Measurements from ENCODE around the gene NFKB1.

DNA sequence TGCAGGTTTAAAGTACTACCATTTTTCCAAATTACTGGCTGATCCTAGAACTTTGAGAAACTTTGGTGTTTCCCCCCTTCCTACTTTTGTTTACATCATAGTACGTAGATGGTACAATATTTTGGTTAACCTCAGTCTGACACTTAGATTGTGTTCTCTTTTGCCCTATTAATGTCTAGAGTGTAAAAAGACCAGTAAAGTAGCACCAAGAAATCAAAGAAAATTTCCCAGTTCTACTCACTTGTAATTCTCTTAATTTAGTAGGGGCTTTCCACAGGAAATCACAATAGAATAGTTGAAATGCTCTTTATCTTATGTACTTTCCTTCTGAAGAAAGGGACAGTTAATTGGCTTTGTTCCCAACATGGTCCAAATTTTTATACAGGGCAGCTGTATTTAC, 51.6 kb downstream of the NFKB1 start:
- TF ChIP-seq EZH2 (IDR thresholded peaks at IDR 0.05; ENCODE audit: borderline replicate concordance, insufficient read depth, low read length, poor library complexity, severe bottlenecking) (no peak), EP300 (conservative IDR thresholded peaks at IDR 0.05; ENCODE audit: poor library complexity, severe bottlenecking) (no peak)
